ENCODE results near the gene IP6K3.
A peak's percentile ranks its signal among the peaks of the same experiment; 100 is the strongest.

Gene IP6K3, protein sequence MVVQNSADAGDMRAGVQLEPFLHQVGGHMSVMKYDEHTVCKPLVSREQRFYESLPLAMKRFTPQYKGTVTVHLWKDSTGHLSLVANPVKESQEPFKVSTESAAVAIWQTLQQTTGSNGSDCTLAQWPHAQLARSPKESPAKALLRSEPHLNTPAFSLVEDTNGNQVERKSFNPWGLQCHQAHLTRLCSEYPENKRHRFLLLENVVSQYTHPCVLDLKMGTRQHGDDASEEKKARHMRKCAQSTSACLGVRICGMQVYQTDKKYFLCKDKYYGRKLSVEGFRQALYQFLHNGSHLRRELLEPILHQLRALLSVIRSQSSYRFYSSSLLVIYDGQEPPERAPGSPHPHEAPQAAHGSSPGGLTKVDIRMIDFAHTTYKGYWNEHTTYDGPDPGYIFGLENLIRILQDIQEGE

DNA sequence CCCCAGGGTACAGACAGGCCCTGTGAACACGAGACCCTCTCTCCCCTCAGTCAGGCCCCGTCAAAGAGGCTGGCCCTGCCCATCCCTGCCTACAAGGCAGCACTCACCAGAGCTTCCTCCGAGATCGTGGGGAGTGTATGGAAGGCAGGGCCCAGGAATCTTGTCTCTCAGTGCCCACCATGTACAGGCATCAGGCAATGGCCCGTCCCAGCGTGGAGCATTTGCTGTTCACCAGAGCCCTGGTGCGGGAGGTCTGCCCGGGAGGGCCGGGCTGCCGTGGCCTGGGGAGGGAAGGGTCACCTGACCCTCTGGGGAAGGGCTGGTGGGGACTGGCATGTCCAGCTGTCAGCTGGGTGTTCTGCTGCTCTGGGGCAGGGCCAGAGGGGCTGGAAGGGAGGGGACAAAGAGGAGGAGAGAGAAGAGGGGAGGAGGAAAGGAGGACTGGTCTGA is at the start of gene IP6K3:
TSS of gene IP6K3 (minus strand) at position 255 of the 450 bp plus-strand sequence. CDS start 11,429 bp downstream, outside the sequence.
- no peak for DNase-seq (ENCODE audit: insufficient read length, low spot score)
- FAIRE-seq, result peak; percentile 73

DNA sequence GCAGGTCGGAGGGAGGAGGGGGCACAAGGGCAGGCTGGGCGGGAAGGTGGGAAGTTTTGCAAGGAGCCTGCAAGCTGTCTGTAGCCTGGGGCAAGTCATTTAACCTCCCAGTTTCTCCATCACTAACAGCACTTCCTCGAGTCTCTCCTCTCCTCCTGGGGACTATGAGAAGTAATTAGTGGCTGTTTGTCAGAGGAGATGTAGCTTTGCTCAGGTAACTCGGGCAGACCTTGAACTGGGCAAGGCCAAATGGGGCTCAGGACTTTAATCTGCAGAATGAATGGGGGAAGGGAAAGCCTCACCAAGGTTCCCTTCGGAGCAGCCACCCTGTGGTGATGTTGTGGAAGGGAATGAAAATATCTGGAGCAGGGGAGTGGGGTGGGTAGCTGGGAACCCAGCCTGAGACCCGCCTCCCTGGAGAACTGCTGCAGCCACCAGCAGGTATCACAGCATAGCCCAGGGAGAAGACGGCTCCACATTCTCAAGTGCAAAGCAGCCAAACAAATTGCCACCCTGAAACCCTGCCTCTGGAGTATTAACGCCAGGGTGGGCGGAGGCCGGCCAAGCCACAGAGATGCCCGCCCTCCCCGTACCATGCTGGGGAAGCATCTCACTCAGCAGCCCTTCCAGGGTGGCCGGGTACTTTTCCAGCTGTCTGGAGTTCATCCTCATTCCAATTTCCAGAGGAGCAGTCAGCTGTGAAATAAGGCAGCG is 48.4 kb upstream of the IP6K3 start:
- peak; percentile 37 for DNase-seq (ENCODE audit: insufficient read length, low spot score)
- FAIRE-seq, result peak; percentile 38

DNA sequence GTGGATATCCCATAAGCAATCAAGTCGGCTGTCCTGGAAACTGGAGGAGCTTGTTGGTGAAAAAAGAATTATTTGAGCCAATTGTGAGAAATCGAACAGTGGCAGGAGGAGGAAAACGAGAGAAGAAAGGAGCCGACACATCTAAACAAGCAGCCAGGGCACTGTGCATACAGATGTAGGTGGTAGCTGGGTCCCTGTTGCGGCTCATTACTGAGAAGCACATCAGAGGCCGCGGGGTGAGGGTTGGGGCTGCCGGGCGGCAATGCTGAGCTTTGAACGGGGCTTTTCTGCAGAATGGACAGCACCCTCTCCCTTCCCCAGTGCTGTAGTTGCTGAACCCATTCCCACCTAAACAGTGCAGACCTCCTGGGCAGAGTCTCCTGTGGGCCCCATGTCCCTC is 46.3 kb upstream of the IP6K3 start:
- no peak for DNase-seq (ENCODE audit: insufficient read length, low spot score)
- no peak for FAIRE-seq

DNA sequence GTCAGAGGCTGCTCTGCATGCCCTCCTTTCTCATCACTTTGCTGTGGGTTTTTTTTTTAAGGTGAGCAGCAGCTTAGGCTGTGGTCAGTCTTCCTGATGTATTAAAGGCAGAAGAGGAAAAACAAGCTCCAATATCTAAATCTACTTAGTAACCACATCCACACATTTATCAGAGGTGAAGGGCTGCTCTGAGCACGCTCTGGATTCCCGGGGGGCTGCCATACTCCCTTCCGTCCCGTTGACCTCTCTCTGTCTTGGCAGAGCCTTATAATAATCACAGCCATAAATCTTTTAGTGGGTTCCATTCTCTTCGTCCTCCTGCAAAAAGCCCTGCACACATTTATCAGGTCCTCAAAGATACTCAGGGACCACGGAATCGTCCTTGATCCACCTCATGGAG is 44.9 kb upstream of the IP6K3 start:
- FAIRE-seq (no peak), DNase-seq (ENCODE audit: insufficient read length, low spot score) (no peak)

DNA sequence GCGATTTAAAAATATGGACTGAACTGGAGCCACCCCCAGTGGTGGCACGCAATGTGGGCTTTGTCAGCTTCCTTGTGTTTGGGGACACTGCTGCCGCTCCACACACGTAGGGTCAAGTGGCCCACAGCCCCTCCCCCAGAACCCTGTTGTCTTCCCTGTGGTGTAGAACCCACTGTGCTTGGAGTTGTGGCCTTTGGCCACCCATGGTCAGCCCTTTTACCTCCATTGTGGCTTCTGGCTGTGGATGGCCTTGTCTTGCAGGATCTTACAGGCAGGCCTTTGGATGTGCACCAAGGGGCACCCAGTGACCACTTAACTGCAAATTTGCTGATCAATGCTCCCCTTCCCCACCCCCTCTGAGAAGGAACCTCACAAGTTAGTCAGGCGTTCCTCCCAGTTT is 44.2 kb upstream of the IP6K3 start:
- FAIRE-seq, result no peak
- DNase-seq (ENCODE audit: insufficient read length, low spot score), result no peak

DNA sequence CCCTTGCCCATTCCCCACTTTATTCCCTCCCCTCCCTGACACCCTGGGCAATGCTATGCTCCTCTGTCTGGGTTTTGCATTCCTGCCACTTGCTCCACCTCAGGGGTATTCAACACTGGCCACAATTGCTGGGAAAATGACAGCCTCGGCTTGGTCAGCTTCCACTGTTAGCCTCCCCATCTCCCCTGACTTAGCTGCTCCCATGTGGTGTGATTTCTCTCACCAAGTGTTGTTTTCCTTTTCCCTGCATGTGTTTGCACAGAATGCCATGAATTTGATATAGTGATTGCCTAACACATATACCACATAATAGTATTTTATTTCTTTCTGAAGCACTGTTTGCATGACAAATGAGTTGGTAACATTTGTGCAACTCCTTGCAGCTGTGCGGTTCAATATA is 43.7 kb upstream of the IP6K3 start:
- no peak for FAIRE-seq
- DNase-seq (ENCODE audit: insufficient read length, low spot score), result no peak

DNA sequence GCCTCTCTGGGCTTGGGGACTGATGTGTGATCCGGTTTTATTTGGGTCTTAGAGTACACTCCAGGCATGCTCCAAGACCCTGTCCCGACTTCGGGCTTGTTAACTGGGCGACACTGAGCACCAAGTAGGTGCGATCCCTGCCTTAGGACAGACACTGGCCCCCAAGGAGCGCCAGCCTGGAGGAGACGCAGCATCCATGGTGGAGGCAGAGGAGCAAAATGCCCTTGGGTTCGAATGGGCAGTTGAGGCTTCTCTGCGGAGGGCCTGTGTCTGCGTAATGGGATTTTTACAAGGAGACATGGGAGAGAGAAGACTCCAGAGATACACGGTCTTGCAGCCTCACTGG is 42.8 kb upstream of the IP6K3 start:
- FAIRE-seq, result no peak
- DNase-seq (ENCODE audit: insufficient read length, low spot score), result no peak

DNA sequence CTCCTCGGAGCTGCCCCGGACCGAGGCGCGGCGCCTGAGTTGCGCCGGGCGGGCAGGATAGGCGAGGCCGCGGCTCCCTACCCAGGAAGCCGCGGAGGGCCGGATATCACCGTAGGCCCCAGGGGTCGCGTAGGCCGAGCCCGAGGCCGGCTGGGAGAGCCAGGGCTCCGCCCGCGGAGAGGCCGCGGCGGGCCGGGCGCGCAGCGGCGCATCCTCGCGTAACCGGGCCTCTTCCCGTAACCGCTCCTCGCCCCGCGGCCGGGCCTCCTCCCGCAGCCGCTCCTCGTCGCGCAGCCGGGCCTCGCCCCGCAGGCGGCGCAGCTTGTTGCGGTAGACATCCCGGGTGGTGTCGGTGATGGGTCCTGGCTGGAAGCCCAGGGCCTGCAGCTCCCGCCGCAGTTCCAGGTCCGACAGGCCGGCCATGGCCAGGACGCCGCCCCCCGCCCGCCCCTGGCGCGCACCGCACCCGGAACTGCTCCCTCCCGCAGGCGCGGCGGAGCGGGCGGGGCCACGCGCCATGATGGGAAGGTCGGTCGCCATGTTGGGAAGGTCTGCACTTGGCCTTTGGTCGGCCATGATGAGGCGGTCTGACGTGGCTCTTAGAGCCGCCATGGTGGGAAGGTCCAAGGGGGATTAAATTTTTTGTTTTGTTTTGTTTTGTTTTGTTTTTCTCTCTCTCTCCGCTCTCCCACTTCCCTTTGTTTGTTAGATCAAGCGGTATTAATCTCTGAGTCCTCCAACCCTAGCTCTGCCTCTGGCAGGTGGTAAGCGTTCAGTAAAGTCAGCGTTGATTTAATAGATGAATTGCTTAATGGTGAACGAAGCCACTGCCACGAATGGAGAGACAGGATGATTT is 42.2 kb upstream of the IP6K3 start, which contains the start of gene LEMD2:
TSS of gene LEMD2 (minus strand) at position 437 of the 856 bp plus-strand sequence. CDS start at position 423, 14 bp downstream.
- DNase-seq (ENCODE audit: insufficient read length, low spot score) (peak; percentile 90), FAIRE-seq (peak; percentile 96)

DNA sequence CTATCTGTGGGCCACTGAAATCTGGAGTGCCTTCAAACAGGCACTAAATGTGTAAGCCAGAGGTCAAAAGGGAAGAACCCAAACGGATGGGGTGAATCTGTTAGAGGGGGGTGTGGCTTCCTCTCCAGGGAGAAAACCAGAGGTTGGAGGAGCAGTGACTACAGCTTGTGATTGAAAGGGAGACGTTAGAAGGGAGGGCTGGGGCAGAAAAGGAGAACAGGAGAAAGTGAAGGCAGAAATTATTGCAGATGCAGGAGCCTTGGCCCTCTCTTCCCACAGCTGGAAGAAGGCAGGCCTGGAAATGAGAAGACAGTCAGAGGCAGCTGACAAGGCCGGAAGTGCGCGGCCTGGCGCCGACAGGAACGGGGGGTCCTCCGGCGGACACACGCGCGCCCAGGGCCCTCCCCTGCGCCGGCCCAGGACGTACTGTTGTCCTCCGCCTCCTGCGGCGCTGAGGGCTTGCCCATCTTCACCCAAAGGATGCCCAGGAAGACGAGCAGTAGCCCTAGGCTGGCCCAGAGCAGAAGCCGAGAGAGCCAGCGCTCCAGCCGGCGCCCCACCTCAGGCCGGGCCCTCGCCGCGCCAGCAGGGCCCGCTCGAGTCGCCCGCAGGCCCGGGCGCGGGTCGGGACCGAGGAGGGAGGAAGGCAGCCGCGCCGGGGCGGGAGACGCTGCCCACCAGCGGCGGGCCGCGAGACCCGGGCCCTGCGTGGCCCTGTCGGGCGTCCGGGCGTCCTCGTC is 41.4 kb upstream of the IP6K3 start:
- no peak for FAIRE-seq
- peak; percentile 69 for DNase-seq (ENCODE audit: insufficient read length, low spot score)

DNA sequence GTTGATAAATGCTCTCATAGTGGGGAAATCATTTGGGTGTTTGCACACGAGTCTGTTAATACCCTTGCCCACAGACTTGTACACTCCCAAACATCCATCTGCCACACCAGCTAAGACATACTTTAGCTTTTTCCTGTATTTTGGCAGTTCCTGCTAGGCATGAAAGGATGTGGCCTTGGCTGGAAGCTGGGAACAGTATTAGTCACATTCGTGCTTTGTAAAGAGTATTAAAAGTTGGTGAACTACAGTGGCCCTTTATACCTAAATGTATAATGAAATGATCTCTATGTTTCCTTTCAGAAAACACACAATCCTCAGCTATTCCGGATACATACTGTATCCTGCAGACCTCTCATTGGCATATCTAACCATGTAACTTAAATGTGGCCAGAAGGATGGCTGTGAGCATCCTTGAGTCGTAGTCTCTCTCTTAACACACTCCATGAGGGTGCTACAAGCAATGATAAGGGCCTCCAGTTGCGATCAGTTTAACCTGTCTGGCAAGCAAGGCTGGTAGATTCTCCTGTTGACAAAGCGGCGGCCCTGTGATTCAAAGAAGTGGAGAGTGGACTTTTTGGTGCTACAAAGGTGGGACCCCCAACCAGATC is 40.7 kb upstream of the IP6K3 start:
- FAIRE-seq (no peak), DNase-seq (ENCODE audit: insufficient read length, low spot score) (no peak)

DNA sequence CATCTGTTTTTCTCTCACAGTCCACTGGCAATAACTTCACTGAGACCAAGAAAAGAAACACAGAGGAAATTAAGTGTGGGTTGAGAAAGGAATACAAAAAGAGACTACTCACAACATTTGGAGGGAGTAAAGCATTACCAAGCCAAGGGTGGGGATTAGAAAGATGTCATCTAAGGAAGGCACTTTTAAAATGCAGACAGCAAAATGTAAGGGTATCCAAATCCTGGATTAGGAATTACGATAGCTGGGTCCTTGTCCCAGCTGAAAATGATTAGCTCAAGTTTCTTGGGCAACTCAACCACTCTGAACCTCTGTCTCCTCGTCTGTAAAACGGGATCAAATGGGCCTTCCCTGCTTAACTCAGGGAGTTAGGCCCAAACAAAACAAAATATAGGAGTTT is 40.0 kb upstream of the IP6K3 start:
- DNase-seq (ENCODE audit: insufficient read length, low spot score), result no peak
- no peak for FAIRE-seq

DNA sequence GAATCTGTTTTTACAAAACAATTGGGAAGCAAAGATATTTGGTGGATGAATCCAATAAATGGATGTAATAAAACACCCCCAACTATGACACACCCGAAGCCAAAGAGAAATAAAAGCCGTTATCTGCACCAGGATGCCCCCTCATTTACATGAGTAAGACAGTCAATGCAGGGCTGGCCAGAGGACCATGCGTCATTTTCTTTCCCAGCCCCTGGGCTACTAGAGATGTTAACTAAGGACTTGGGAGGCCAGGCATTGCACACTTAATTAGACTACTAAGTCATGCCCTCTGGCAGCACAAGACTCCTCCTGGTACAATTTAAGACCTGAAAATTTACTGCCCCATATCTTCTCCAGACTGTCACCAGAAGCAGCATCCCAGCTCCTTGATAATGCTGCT is 39.1 kb upstream of the IP6K3 start:
- FAIRE-seq, result no peak
- DNase-seq (ENCODE audit: insufficient read length, low spot score), result peak; percentile 37

DNA sequence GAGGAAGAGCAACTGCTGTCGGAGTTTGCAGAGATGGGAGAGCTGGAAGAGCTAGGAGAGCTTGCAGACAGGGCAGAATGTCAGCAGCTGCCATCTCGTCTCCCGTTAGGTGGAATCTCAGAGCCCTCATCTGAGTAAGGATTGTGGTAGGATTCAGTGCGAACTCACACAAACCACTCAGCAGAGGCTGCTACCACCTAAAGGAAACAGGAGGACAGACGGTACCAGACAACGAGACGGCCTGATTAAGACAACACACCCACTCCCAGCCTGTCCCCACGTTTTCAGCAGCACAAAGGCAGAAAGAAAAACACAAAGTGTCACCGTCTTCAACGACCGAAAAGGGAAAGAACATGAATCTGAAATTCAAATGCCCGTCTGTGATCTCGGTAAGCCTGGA is 38.1 kb upstream of the IP6K3 start:
- FAIRE-seq (no peak), DNase-seq (ENCODE audit: insufficient read length, low spot score) (no peak)

DNA sequence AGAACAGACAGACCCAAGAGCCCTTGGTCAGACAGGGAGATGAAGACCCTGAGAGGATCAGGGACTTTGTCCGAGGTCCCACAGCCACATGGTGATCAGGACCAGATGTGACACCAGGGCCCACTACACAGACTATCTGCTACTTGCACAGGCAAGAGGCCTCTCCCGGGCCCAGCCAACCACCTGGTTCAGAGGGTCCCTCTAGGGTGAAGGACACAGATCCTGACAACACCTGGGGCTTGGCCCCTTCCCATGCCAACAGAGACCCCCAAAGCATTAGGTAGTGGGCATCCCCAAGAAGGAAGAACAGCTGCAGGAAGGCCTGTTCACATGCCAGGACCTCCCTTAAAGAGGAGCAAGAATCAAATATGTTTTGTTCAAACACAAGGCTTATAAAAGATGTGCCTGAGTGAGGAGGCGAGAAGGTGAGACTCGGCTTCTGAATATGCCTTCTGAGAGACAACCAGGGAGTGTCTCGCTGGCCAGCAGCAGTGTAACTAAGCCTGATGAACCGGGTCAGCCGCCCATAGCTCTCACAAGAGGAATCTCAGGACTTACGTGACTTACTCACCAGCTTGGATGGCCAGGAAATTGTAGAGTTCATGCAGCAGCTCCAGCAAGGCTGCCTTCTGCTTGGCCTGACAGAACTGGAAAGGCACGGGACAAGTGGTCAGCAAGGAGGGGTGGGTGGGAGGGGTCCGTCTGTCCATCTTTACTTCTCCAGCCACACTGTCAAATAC is 37.2 kb upstream of the IP6K3 start:
- DNase-seq (ENCODE audit: insufficient read length, low spot score) (no peak), FAIRE-seq (no peak)

DNA sequence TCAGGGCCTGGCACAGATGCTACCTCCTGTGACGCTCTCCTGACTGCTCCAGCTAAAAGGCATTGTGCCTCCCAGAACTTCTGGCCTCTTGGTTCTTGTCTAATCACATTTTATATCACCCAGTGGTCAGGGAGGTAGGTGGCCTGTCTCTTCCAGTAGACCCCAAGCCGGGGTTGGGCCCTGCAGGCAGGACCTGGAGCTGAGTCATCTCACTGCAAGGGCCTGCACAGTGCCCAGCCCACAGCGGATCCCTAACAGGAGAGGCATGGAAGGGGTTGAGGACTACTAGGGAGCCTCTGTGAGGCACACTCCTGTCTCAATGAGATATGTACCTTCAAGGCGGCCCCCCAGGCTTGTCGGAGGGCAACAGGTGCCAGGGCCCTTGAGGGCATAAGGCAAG is 35.9 kb upstream of the IP6K3 start:
- DNase-seq (ENCODE audit: insufficient read length, low spot score) (no peak), FAIRE-seq (peak; percentile 46)

DNA sequence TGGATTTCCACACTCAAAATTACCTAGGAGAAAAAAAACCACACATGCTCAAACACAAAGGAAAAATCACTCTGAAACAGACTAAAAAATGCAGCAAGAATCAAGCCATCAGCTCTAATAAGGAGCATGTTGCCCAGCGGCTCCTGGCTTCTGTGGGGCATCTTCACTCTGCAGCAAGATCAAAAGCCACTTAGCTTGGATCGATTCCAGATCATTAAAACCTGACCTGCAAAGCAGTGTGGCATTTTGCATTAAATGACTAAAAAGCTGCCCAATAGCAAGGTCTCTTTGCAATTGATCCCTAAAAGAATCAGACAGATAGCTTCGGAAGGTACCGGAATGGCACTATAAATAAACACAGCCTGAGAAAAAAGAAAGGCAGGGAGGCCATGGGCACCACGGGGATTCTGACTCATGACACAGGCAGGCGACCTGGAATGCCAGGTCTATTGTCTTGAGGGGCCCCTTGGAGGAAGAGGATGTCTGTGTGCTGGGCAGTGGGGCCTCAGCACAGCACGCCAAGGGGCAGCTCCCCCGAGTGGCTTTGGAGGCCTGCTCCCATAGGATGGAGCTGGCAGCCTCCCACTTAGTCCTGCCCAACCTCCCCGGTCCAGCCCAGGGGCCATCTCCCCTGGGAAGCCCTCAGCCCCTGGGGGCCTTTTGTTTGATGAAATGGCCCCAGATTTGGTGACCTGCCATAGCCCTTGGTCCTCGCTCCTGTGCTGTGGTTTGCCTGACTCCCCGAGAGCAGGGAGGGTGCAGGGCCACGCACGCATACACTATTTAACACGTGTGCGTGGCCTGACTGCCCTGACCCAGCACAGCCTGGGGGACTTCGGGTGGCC is 34.6 kb upstream of the IP6K3 start:
- DNase-seq (ENCODE audit: insufficient read length, low spot score) (peak; percentile 84), FAIRE-seq (peak; percentile 95)

DNA sequence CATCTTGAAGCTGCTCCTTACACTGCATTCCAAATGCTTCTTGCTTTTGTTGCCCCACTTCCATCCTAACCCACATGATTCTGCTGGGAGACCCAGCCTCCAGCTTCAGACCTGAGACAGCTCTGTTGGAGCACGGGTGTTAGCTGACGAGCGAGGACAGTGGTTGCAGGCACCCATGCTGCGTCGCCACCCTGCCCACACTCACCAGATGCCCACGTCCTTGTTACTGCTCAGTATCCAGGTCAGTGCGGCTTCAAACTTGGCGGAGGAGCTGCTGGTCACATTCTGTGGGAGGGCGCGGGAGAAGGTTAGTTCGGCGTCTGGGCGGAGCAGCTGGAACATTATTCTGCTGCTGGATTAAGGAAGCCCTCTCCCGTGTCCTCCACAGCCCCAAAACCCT is 33.2 kb upstream of the IP6K3 start:
- peak; percentile 13 for FAIRE-seq
- DNase-seq (ENCODE audit: insufficient read length, low spot score), result no peak

DNA sequence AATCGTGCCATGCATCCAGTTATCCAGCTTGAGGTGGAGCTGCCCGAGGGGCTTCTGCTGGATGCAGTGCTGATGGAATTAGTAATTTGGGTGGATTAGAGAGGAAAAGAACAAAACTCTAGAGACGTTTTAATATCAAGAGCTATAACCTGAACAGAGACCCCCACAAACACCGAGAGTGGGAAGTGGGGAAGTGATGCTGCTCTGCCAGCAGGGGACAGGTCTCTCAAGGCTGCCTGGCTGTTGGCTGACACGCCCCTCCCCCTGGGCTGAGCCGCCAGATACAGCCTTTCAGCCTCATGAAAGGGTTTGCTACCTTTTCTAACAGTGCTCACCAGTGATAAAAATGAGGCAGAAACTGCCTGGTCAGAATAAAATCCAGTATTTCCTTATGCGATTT is 32.6 kb upstream of the IP6K3 start:
- DNase-seq (ENCODE audit: insufficient read length, low spot score), result no peak

More for the DNA sequence above, 32.6 kb upstream of the IP6K3 start:
- FAIRE-seq, result no peak

Data from HTR-8/SVneo (cell line).